GM18873 (cell line): ENCODE measurements around the gene SCO1.
"Not testable (repeated sequence)": the region's sequence is repeated elsewhere in the genome, so short reads cannot be mapped to it uniquely, and the experiment has no call there.

Experiments used
- ATAC-seq: cut with Tn5 transposase; IDR thresholded peaks from one replicate; pipeline ENCODE4 v1.9.1; 2021; ENCODE audit warnings: mild to moderate bottlenecking, moderate library complexity, moderate number of reproducible peaks; ENCODE audit not compliant: unreplicated experiment, low FRiP score

The SCO1 gene

DNA sequence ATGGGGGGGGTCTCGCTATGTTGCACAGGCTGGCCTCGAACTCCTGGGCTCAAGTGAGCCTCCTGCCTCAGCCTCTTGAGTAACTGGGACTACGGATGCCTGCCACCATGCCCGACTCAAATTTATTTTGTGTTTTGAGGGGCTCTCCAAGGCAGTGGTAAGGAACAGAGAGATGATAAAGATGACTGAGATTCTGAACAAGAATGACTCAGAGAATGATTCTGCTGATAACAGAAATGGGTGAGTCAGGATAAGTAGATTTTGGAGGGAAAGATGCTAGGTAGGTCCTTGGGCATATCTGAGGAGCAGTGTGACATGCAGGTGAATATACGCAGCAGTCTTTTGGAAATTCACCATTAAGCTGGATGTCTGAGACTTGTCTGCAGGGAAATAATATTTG lies 29.9 kb upstream of the SCO1 start:
- ATAC-seq = no peak

GRCh38 chr17:10726196-10726595 lies 28.9 kb upstream of the SCO1 start:
- no peak for ATAC-seq

DNA sequence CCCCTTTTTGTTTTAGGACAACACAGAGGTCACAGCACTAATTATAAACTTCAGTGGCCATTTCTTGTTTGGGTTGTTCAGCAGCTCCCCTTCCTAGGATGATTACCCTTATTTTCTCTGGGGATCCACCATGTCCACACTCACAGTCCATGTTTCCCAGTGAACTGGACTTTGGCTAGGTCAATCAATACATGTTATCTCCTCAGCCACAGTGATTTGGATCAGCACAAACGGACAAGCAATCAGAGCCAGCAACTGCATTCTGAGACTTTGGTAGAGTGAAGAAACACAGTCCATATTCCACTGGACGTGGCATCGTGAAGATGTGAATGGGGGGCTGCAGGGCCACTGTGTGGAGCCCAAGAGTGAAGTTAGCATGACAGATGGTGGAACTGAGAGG lies 27.9 kb upstream of the SCO1 start:
- ATAC-seq = no peak

DNA sequence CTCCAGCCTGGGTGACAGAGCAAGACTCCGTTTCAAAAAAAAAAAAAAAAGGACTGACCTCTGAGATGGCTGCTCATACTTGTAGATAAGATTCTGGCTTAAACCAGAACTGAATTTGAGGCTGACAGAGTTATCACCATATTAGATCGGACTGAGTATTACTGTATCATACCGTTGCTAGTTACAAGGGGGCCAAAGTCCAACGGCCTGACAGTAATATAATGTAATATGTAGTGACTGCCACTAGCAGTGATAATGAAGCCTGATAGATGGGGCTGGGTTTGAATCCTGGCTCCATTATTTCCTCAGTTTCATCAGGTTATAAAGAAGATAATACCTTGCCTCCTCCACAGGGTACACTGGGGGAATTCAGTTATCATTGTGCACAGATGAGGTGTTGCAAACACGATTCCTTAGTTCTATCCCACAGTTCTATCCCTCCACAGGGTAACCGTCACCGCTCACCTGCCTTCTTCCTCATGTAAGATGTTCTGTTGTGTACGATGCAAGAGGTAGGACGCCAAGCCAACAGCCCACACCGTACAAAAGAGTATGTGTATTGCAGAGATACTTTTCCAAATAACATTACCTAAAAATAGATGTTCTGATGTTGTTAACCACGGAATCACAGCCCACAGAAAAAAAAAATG lies 27.3 kb upstream of the SCO1 start:
- ATAC-seq = no peak

DNA sequence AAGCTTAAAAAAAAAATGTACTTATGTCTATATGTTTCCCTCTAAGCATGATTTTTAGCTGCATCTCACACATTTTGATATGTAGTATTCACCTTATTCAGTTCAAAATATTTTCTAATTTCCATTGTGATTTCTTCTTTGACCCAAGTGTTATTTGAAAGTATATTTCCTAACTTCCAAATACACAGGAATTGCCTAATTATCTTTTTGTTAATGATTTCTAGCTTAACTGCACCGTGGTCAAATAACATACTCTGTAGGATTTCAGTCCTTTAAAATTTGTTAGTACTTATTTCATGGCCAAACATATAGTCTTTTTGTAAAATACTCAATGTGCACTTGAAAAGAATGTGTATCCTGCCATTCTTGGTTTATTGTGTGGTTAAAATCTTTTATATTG lies 21.2 kb upstream of the SCO1 start:
- ATAC-seq = no peak

DNA sequence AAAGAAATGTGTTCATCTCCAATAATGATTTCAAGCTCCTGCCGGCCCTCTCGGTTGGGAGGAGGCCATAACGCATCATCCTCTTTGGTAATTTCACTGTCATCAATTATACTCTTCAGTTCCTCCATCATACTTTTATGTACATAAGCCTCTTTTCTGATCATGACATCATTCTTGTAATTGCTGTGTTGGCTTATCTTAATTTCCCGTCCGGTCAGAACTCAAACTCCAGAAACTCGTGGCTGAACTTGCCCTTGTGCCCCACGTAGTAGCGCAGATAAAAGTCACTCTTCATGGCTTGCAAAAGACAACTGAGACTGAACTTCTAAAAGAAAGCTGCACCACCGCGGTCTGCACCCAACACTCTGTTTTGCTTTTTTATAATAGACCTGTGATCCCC lies 18.9 kb upstream of the SCO1 start:
- ATAC-seq = no peak

DNA sequence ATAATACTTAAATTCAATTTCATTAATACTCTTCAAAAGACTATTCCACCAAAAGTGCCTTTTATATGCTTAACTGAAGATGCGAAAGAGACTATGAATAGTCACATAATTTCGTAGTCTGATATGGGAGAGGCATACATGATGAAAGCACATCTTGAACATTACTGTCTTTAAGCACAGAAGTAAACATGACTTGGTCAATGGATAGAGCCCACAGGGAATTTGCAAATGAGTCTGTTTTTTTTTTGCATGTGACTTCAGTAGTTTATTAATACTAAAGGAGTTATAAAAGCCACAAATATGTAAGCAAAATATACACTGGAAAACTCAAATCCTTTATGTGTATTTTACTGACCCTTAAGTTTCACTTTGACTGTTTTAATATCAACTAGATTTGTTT lies 16.0 kb upstream of the SCO1 start:
- no peak for ATAC-seq

GRCh38 chr17:10705727-10706126 lies 8.4 kb upstream of the SCO1 start:
- ATAC-seq = no peak

DNA sequence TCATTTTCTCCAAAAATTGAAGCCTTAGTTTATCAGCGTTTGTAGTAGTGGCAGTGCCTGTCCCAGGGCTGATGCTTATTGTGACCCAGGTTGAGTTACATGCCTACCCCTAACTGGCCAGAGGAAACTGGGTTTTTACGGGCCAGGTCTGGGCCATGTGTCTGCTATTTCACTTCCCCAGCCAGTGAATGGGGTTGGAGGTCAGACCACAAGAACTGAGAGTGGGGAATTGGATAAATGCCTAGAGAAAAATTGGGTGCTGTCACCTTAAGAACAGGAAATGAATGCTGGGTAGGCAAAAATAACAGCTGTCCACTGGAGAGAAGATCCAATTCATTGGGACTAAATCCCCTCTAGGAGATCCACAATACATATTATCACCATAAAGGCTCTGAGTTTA lies 5.2 kb upstream of the SCO1 start:
- ATAC-seq = no peak

- no peak for ATAC-seq
Observed at GRCh38 chr17:10699856-10700255, 2.5 kb upstream of the SCO1 start.

- ATAC-seq = no peak
Observed at GRCh38 chr17:10698096-10698818, 924 bp upstream of the SCO1 start.

DNA sequence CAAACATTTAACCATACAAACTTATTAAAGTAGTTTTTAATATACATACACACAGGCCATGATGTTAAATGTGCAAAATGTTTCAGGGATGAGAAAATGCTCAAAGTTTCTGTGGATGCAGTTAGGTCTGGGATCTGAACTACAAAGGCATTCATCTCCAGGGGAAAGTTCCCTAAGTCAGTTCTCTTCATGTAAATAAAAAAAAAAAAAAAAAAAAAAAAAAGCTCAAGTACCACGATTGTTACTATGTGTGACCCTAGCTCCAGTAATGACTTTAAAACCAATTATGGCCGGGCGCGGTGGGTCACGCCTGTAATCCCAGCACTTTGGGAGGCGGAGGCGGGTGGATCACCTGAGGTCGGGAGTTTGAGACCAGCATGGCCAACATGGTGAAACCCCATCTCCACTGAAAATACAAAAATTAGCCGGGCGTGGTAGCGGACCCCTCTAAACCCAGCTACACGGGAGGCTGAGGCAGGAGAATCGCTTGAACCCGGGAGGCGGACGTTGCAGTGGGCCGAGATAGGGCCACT lies 1.4 kb downstream of the SCO1 start:
- ATAC-seq = not testable (repeated sequence)

DNA sequence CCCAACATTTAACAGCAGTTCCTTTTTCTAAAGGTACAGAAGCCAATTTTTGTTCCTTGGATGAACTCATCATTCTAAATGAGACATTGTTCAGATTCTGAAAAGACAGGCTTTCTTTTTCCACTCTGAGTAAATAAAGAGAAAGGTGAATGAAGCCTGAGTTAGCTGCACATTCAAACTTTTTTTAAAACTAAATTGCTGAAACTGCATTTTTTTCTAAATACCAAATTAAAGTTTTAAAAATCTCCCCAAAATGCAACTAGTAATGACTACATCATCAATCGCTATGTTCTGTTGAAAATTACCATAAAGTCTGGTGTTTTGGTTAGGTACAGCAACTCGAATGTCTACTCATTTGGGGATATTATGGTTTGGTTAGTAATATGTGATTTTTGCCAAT lies 9.8 kb downstream of the SCO1 start:
- no peak for ATAC-seq

- no peak for ATAC-seq
Observed at GRCh38 chr17:10683853-10684252, 13.5 kb downstream of the SCO1 start.

GRCh38 chr17:10681866-10682446 lies 15.4 kb downstream of the SCO1 start:
- no peak for ATAC-seq

DNA sequence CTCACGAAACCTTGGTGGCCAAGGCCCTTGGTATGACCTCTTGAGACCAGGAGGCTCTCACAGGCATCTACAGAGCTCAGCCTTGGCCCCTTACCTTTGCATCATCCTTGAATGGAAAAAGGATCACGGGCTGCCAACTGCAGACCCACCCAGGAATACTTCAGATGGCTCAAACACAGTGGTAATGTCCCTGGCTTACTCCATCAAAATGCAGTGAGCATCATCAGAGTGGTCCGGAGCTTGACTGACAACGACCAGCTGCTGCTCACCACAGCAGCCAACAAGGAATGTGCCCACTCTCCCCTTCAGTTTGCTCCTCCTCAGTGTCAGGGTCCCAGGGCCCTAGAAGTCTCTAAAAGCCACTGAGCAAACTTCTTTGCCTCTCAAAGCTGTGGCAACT lies 22.6 kb downstream of the SCO1 start:
- no peak for ATAC-seq

- no peak for ATAC-seq
Observed at GRCh38 chr17:10673312-10673711, 24.0 kb downstream of the SCO1 start.

GRCh38 chr17:10668775-10669174 lies 28.6 kb downstream of the SCO1 start:
- ATAC-seq = no peak

DNA sequence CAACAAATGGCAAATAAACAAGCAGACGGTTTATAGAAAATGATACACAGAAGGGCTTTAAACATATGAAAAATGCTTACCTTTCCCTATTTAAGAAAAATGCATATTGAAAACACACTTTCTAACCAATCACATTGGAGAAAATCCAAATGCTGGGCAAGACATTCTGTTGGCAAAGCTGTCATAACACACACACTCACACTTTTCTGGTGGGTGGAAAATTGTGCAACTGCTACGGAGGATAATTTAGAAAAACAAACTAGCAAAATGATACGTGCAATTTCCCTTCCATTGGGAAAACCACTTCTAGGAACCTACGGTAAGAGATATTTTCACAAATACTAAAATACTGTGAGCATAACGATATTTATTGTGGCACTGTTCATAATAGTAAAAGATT lies 30.4 kb downstream of the SCO1 start:
- ATAC-seq = no peak

- ATAC-seq = no peak
Observed at GRCh38 chr17:10664571-10664970, 32.8 kb downstream of the SCO1 start.

DNA sequence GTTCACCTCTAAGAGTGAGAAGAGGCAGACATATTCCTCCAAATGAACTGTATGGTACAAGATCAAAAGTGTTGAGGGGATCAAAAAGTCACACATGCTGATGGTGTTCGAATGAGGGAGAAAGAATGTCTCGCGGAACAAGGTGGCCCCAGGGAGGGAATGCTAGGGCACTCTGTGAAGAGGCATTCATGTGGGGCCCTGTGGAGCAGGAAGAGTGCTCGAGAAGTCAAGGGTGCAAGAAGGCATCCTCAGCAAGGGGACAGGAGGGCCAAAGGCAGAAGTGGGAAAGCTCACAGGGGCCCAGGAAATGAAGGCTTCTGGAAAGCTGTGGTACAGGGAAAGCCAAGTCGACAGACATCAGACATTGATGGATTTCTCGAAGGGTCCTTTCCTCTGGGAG lies 34.1 kb downstream of the SCO1 start:
- ATAC-seq = no peak

DNA sequence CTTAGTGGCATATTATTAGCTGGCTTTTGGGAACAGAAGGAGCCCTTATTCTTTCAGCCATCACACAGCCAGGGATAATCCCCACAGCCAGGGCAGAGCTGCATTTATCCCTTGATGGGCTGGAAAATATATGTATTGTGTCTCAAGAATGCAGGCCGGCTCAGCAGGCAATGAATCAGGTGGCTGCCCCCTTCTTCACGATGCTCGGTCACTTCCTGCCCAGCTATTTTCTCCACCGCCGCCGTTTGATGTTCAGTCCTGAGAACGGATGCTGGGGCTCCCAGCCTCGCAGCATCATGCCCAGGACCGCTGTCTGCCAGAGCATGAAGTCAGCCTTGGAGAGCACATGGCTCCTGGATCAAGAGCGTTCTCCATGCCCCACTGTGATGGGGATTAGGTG lies 35.9 kb downstream of the SCO1 start:
- ATAC-seq = no peak
